HCT116 (cell line): ENCODE measurements around the gene PIGC. TPM values are rescaled to one million over a fixed set of nuclear protein-coding genes. Genes with fewer than 3 reads are reported as not detected.

ENCODE experiments used
- ATAC-seq: fragments of 200-7000 bp; cut with Tn5 transposase; 2 replicates; pipeline ENCODE4 v1.9.1; 2020; ENCODE audit warnings: mild to moderate bottlenecking, moderate library complexity
- BruUV-seq: library from RNA; stranded (reverse); fragments of 400-500 nt; replicated peaks from 2 replicates; lab custom pipeline; 2021; lab: Mats Ljungman, UMichigan
- CTCF ChIA-PET: fragments of 300-600 bp; sonication (Branson Sonifier 250); formaldehyde crosslinking; loops from one replicate; lab custom pipeline; 2021; ENCODE audit warnings: antibody characterized with exemption; lab: Charles Lee
- POLR2A ChIA-PET: fragments of 300-600, 350-600 bp; sonication (Branson Sonifier 250); formaldehyde crosslinking; loops from one replicate; lab custom pipeline; 2021; ENCODE audit warnings: antibody characterized with exemption; lab: Charles Lee
- RAD21 ChIA-PET, 2 experiments: fragments of 300-600 bp; sonication (Branson Sonifier 250); formaldehyde crosslinking; loops; one replicate each; lab custom pipeline; 2023; ENCODE audit warnings: low total read pairs in 2 of 2; ENCODE audit not compliant: uncharacterized antibody in 2 of 2, unreplicated experiment in 2 of 2, low non-redundant PET in 1 of 2; lab: Charles Lee
- DNase-seq: peaks from one replicate; pipeline ENCODE4 v3.0.0-alpha.2; 2010; ENCODE audit warnings: low read depth, low spot score
- H2AFZ ChIP-seq: fragments of 200-600 bp; shearing (Covaris generic), sonication (generic); 2 replicates; pipeline ENCODE4 v1.6.1; 2017; ENCODE audit warnings: low read depth, mixed run types, mixed read lengths, antibody characterized with exemption, low read length; ENCODE audit not compliant: poor library complexity, severe bottlenecking
- H3K27ac ChIP-seq: 2 replicates; pipeline ENCODE4 v1.5.1; 2012; ENCODE audit warnings: low read depth, low read length
- H3K27me3 ChIP-seq: fragments of 200-600 bp; sonication (generic); 2 replicates; pipeline ENCODE4 v1.6.1; 2016; ENCODE audit warnings: mixed run types, low read length, mixed read lengths; ENCODE audit not compliant: insufficient read depth
- H3K36me3 ChIP-seq, 2 experiments: fragments of 200-500 bp in 1 of 2; fragments of 200-600 bp in 1 of 2; sonication (Bioruptor generic) in 1 of 2; sonication (generic) in 1 of 2; 2 replicates each; pipeline versions ENCODE4 v1.5.1 to v1.6.1; 2014 to 2016; ENCODE audit warnings: low read length in 2 of 2, inconsistent platforms in 1 of 2, mixed read lengths in 1 of 2, mixed run types in 1 of 2; ENCODE audit not compliant: insufficient read depth in 2 of 2, control insufficient read depth in 1 of 2
- H3K4me1 ChIP-seq, 2 experiments: fragments of 200-600 bp in 1 of 2; sonication (generic) in 1 of 2; 2 replicates each; pipeline versions ENCODE4 v1.5.1 to v1.6.1; 2012 to 2017; ENCODE audit warnings: low read length in 2 of 2, inconsistent platforms in 1 of 2, mild to moderate bottlenecking in 1 of 2, mixed read lengths in 1 of 2, mixed run types in 1 of 2, moderate library complexity in 1 of 2; ENCODE audit not compliant: insufficient read depth in 2 of 2, control insufficient read depth in 1 of 2
- H3K4me2 ChIP-seq: fragments of 200-600 bp; sonication (generic); 2 replicates; pipeline ENCODE4 v1.6.1; 2017; ENCODE audit warnings: mixed run types, low read length, mixed read lengths
- H3K4me3 ChIP-seq, 2 experiments: fragments of 200-600 bp in 1 of 2; sonication (generic) in 1 of 2; replicated peaks in 1 of 2; 2 replicates each; pipeline ENCODE4 v1.5.1; 2011 to 2016; ENCODE audit warnings: low read length in 2 of 2, control low read depth in 1 of 2, low read depth in 1 of 2, mild to moderate bottlenecking in 1 of 2, mixed read lengths in 1 of 2, mixed run types in 1 of 2
- H3K79me2 ChIP-seq: fragments of 200-600 bp; sonication (generic); 2 replicates; pipeline ENCODE4 v1.6.1; 2017; ENCODE audit warnings: mild to moderate bottlenecking, mixed run types, low read length, moderate library complexity, mixed read lengths; ENCODE audit not compliant: insufficient read depth
- H3K9ac ChIP-seq: fragments of 200-600 bp; sonication (generic); 2 replicates; pipeline ENCODE4 v1.6.1; 2016; ENCODE audit warnings: low read length, mixed read lengths
- H3K9me2 ChIP-seq: fragments of 200-600 bp; sonication (generic), shearing (Covaris generic); 2 replicates; pipeline ENCODE4 v1.6.1; 2017; ENCODE audit warnings: mixed run types, mild to moderate bottlenecking, moderate library complexity; ENCODE audit not compliant: insufficient read depth
- H3K9me3 ChIP-seq, 2 experiments: fragments of 200-500 bp in 1 of 2; fragments of 200-600 bp in 1 of 2; sonication (Bioruptor generic) in 1 of 2; sonication (generic) in 1 of 2; 2 replicates each; pipeline ENCODE4 v1.6.1; 2014 to 2017; ENCODE audit warnings: low read length in 2 of 2, mixed read lengths in 2 of 2, inconsistent platforms in 1 of 2, low read depth in 1 of 2, mild to moderate bottlenecking in 1 of 2, mixed run types in 1 of 2, moderate library complexity in 1 of 2; ENCODE audit not compliant: control insufficient read depth in 1 of 2, insufficient read depth in 1 of 2
- H4K20me1 ChIP-seq: fragments of 200-600 bp; sonication (generic), shearing (Covaris generic); 2 replicates; pipeline ENCODE4 v1.6.1; 2017; ENCODE audit warnings: mixed run types, mild to moderate bottlenecking, moderate library complexity; ENCODE audit not compliant: insufficient read depth
- CEBPB ChIP-seq: IDR thresholded peaks from 2 replicates; pipeline ENCODE4 v1.6.1; 2012; ENCODE audit warnings: low read depth
- EGR1 ChIP-seq: IDR thresholded peaks from 2 replicates; pipeline ENCODE4 v1.6.1; 2012; ENCODE audit warnings: low read depth
- ELF1 ChIP-seq: IDR thresholded peaks from 2 replicates; pipeline ENCODE4 v1.6.1; 2012; ENCODE audit warnings: low read depth, borderline replicate concordance
- EZH2phosphoT487 ChIP-seq: fragments of 200-600 bp; IDR thresholded peaks from 2 replicates; pipeline ENCODE4 v1.6.1; 2018; ENCODE audit warnings: antibody characterized with exemption, borderline replicate concordance
- FOSL1 ChIP-seq: IDR thresholded peaks from 2 replicates; pipeline ENCODE4 v1.6.1; 2012; ENCODE audit warnings: low read depth
- JUND ChIP-seq: IDR thresholded peaks from 2 replicates; pipeline ENCODE4 v1.6.1; 2012
- MAX ChIP-seq: IDR thresholded peaks from 2 replicates; pipeline ENCODE4 v1.6.1; 2012
- POLR2AphosphoS5 ChIP-seq: IDR thresholded peaks from 2 replicates; pipeline ENCODE4 v1.6.1; 2011; ENCODE audit warnings: mild to moderate bottlenecking, low read depth, low read length, moderate library complexity
- RAD21 ChIP-seq: IDR thresholded peaks from 2 replicates; pipeline ENCODE4 v1.6.1; 2012; ENCODE audit warnings: low read depth, mild to moderate bottlenecking
- REST ChIP-seq: IDR thresholded peaks from 2 replicates; pipeline ENCODE4 v1.6.1; 2012; ENCODE audit warnings: low read depth
- SIN3A ChIP-seq: IDR thresholded peaks from 2 replicates; pipeline ENCODE4 v1.6.1; 2012; ENCODE audit warnings: low read depth
- SP1 ChIP-seq: IDR thresholded peaks from 2 replicates; pipeline ENCODE4 v1.6.1; 2012; ENCODE audit warnings: low read depth
- TCF7L2 ChIP-seq: IDR thresholded peaks from 2 replicates; pipeline ENCODE4 v1.7.0; 2011; ENCODE audit warnings: borderline replicate concordance, inconsistent platforms; ENCODE audit not compliant: insufficient read depth, insufficient read length; ENCODE audit errors: extremely low read depth
- ZBTB33 ChIP-seq: IDR thresholded peaks from 2 replicates; pipeline ENCODE4 v1.6.1; 2011; ENCODE audit warnings: mild to moderate bottlenecking, low read length, moderate library complexity; ENCODE audit not compliant: insufficient replicate concordance; ENCODE audit errors: extremely low read depth
- ZNF274 ChIP-seq: fragments of 200-500 bp; sonication (Bioruptor generic); IDR thresholded peaks from 2 replicates; pipeline ENCODE4 v1.6.1; 2014; ENCODE audit warnings: mild to moderate bottlenecking, low read depth, low read length, inconsistent platforms
- intact Hi-C: fragments of 100-400 bp; cut with micrococcal nuclease; formaldehyde crosslinking; loops from 2 replicates; pipeline ENCODE4 v1.10.0; 2022
- total RNA-seq: library from RNA; stranded (reverse); gene quantifications from one replicate; pipeline ENCODE4 v1.2.1, GENCODE V29; 2021; ENCODE audit not compliant: unreplicated experiment

Gene PIGC
- total RNA-seq, 1 experiment from 2014 or later, result 11.9 TPM

GRCh38 chr1:172431721-172432192 lies 12.1 kb downstream of the PIGC start:
- Histone ChIP-seq H3K9me3 (no peaks in the 10 kb centered on the region), H3K79me2 (no peaks in the 10 kb centered on the region), H4K20me1 (no peaks in the 10 kb centered on the region), H3K27me3 (no peaks in the 10 kb centered on the region), H3K9ac (no peak overlapping the region), H3K4me3 (no peak overlapping the region), H2AFZ (no peak overlapping the region), H3K4me1 (no peaks in the 10 kb centered on the region), H3K27ac (no peak overlapping the region), H3K36me3 (no peaks in the 10 kb centered on the region), H3K4me2 (no peak overlapping the region), H3K9me2 (no peaks in the 10 kb centered on the region)
- BruUV-seq, result no TSS peak
- TF ChIP-seq JUND (no peak), TCF7L2 (no peak), ELF1 (no peak), POLR2AphosphoS5 (no peak), EGR1 (no peak), SP1 (no peak), CEBPB (no peak)
- ChIA-PET POLR2A (no interaction called here), RAD21 (no interaction called here), CTCF (interaction anchor here (1.5 kb wide), 1 partner anchor 429 kb away, joined by 5 read pairs; no protein-coding TSS in a partner anchor)
- intact Hi-C loops, result no loop called here
- no peak for DNase-seq
- ATAC-seq, result no peak

- POLR2A ChIA-PET, result no interaction called here
- Histone ChIP-seq H3K79me2 (no peaks in the 10 kb centered on the region), H3K4me2 (no peak overlapping the region), H2AFZ (no peak overlapping the region), H3K9me2 (no peaks in the 10 kb centered on the region), H3K9ac (no peak overlapping the region), H3K9me3 (no peaks in the 10 kb centered on the region), H3K27ac (no peak overlapping the region), H3K4me3 (no peak overlapping the region), H3K36me3 (no peaks in the 10 kb centered on the region), H3K4me1 (no peaks in the 10 kb centered on the region), H4K20me1 (no peaks in the 10 kb centered on the region), H3K27me3 (no peaks in the 10 kb centered on the region)
- RAD21 ChIA-PET, result no interaction called here
- ATAC-seq (no peak), DNase-seq (no peak)
- intact Hi-C loops, result no loop called here
- BruUV-seq, result no TSS peak
- CTCF ChIA-PET, result interaction anchor here (1.5 kb wide), 1 partner anchor 428 kb away, joined by 5 read pairs; no protein-coding TSS in a partner anchor
- TF ChIP-seq MAX, result no peak
- no peak for TF ChIP-seq JUND
- no peak for TF ChIP-seq TCF7L2
- TF ChIP-seq SIN3A, result no peak
- TF ChIP-seq RAD21, result no peak
- TF ChIP-seq ELF1, result no peak
- no peak for TF ChIP-seq ZNF274
- no peak for TF ChIP-seq SP1
- no peak for TF ChIP-seq REST
- TF ChIP-seq EZH2phosphoT487, result no peak
- TF ChIP-seq ZBTB33, result no peak
- TF ChIP-seq FOSL1, result no peak
These were observed 12.7 kb downstream of the PIGC start for GRCh38 chr1:172431204-172431603.
